Measurements from ENCODE around the gene BRF1. TPM values are rescaled to one million over a fixed set of nuclear protein-coding genes. Genes with fewer than 3 reads are reported as not detected.

Gene BRF1
- total and polyA plus RNA-seq, 2 of the 8 experiments (the other 6 are each of a cell fraction or from before 2014, with no cell fraction given) = 7.7 to 18.3 TPM

GRCh38 chr14:105329411-105330150 is 28.8 kb upstream of the BRF1 start (continued):
- TF ChIP-seq EP300 (IDR thresholded peaks at IDR 0.05; ENCODE audit: borderline replicate concordance in 1 of 2, low read depth in 2 of 2, low read length in 2 of 2) (no peak), BACH1 (IDR thresholded peaks at IDR 0.05; ENCODE audit: low read length) (no peak), CTBP2 (IDR thresholded peaks at IDR 0.05; ENCODE audit: borderline replicate concordance, insufficient read depth, insufficient read length, low read length) (no peak), RXRA (IDR thresholded peaks at IDR 0.05; ENCODE audit: insufficient read depth, low read depth, low read length) (no peak)
